ENCODE results near the gene MIA3.

Gene MIA3

DNA sequence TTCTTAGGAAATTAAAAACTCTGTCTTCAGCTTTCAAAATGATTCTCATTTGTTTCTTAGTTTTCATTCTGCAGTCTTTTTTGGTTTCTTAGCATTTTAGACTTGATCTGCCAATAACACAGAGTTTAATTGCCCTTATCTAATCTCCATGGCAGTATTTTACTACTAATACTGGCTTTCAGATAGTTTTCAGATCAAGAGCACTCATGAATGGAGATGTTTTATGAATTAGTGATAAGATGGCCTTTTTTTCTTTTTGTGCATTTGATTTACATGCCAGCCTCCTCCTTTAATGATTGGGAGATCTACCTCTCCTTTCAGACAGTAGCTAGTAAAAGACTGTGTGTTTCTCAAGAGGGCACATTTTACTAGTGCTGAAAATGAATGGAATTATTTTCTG, 5.6 kb downstream of the MIA3 start:
- Histone ChIP-seq H3K9me3 (ENCODE audit: control insufficient read depth, insufficient read depth, low read length) (no peaks in the 10 kb centered on the region), H3K36me3 (ENCODE audit: control insufficient read depth, insufficient read depth, low read length) (peaks cover 5% of the 10 kb centered on the region), H3K27me3 (ENCODE audit: control insufficient read depth, insufficient read depth, low read length) (no peaks in the 10 kb centered on the region), H3K4me1 (ENCODE audit: control insufficient read depth, insufficient read depth, low read length) (no peaks in the 10 kb centered on the region), H3K9ac (ENCODE audit: low read depth, low read length) (no peak overlapping the region), H3K4me3 (ENCODE audit: low read depth, low read length) (no peak overlapping the region)

DNA sequence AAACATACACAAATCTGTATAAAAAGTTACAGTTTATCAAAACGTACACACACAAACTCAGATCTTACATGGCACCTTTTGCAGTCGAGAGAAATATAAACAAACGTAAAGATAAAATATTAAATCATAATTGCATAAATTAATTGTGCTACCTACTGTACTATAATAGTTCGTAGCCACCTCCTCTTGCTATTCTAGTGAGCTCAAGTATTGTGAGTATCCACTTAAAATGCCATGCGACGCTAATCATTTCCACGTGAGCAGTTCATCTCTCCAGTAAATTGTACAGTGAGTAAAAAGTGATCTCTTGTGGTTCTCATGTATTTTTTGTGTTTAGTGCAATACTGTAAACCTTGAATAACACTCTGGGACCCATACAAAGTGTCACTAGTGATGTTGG, 6.3 kb downstream of the MIA3 start:
- Histone ChIP-seq H3K9ac (ENCODE audit: low read depth, low read length) (no peak overlapping the region), H3K9me3 (ENCODE audit: control insufficient read depth, insufficient read depth, low read length) (no peaks in the 10 kb centered on the region), H3K4me3 (ENCODE audit: low read depth, low read length) (no peak overlapping the region), H3K4me1 (ENCODE audit: control insufficient read depth, insufficient read depth, low read length) (no peaks in the 10 kb centered on the region), H3K36me3 (ENCODE audit: control insufficient read depth, insufficient read depth, low read length) (peaks cover 8% of the 10 kb centered on the region), H3K27me3 (ENCODE audit: control insufficient read depth, insufficient read depth, low read length) (no peaks in the 10 kb centered on the region)

DNA sequence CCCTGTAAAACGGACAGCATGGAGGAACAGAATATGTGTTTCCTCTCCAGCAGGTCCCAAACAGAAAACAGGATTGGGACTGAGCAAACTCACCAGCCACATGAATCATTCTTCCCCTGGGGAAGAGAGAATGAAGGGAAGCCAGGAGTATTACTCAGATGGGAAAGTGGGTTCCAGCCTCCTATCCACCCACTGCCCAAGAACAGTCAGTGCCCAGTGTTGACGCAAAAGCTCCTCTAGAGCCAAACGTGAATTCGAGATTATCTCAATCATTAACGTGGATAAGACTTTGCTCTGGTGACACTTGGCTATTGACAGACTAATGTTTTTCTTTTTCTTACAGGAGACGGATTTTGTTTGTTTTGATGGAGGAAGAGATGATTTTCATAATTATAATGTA, 9.3 kb downstream of the MIA3 start:
- H3K4me1 ChIP-seq (ENCODE audit: control insufficient read depth, insufficient read depth, low read length), result no peaks in the 10 kb centered on the region
- no peak overlapping the region for H3K9ac ChIP-seq (ENCODE audit: low read depth, low read length)
- H3K9me3 ChIP-seq (ENCODE audit: control insufficient read depth, insufficient read depth, low read length), result no peaks in the 10 kb centered on the region
- H3K36me3 ChIP-seq (ENCODE audit: control insufficient read depth, insufficient read depth, low read length), result peaks cover 11% of the 10 kb centered on the region
- H3K27me3 ChIP-seq (ENCODE audit: control insufficient read depth, insufficient read depth, low read length), result no peaks in the 10 kb centered on the region
- no peak overlapping the region for H3K4me3 ChIP-seq (ENCODE audit: low read depth, low read length)

DNA sequence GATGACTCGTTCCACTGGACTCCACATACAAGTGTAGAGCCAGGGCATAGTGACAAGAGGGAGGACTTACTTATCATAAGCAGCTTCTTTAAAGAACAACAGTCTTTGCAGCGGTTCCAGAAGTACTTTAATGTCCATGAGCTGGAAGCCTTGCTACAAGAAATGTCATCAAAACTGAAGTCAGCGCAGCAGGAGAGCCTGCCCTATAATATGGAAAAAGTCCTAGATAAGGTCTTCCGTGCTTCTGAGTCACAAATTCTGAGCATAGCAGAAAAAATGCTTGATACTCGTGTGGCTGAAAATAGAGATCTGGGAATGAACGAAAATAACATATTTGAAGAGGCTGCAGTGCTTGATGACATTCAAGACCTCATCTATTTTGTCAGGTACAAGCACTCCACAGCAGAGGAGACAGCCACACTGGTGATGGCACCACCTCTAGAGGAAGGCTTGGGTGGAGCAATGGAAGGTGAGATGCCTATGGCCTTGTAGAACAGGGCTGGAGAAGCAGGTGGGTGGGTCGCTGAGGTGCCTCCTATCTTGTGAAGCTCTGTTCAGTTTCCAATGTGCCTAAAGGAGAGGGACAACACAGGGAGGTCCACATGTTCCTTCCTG, 12.1 kb downstream of the MIA3 start:
- Histone ChIP-seq H3K36me3 (ENCODE audit: control insufficient read depth, insufficient read depth, low read length) (peaks cover 21% of the 10 kb centered on the region), H3K9ac (ENCODE audit: low read depth, low read length) (no peak overlapping the region), H3K4me3 (ENCODE audit: low read depth, low read length) (no peak overlapping the region), H3K9me3 (ENCODE audit: control insufficient read depth, insufficient read depth, low read length) (no peaks in the 10 kb centered on the region), H3K4me1 (ENCODE audit: control insufficient read depth, insufficient read depth, low read length) (no peaks in the 10 kb centered on the region), H3K27me3 (ENCODE audit: control insufficient read depth, insufficient read depth, low read length) (no peaks in the 10 kb centered on the region)

DNA sequence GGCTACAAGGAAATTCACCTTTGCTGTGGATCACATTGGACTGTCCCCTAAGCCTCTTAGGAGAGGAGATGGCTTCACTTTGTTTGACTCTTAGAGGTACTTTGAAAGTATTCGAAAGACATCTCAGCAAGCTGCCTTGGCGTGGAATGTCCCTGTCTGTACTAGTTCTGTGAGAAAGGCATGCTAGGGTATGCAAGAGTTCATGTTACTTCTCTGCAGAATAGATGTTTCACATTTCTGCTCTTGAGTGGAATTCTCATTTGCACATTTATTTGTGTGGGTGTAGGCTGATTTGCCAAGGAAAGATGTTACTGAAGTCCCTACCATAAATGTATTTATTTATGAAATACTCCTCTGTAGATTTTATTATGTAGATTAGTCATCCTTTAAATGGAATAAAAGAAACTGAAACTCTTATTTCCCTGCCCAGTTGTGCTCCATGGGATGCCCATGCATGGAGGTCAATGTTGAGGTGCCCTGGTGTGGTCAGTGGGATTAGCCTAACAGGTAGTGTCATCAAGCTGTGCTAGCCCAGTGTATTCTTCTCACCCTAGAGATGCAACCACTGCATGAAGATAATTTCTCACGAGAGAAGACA, 13.8 kb downstream of the MIA3 start:
- Histone ChIP-seq H3K36me3 (ENCODE audit: control insufficient read depth, insufficient read depth, low read length) (peaks cover 16% of the 10 kb centered on the region), H3K27me3 (ENCODE audit: control insufficient read depth, insufficient read depth, low read length) (no peaks in the 10 kb centered on the region), H3K4me3 (ENCODE audit: low read depth, low read length) (no peak overlapping the region), H3K4me1 (ENCODE audit: control insufficient read depth, insufficient read depth, low read length) (no peaks in the 10 kb centered on the region), H3K9ac (ENCODE audit: low read depth, low read length) (no peak overlapping the region), H3K9me3 (ENCODE audit: control insufficient read depth, insufficient read depth, low read length) (no peaks in the 10 kb centered on the region)

DNA sequence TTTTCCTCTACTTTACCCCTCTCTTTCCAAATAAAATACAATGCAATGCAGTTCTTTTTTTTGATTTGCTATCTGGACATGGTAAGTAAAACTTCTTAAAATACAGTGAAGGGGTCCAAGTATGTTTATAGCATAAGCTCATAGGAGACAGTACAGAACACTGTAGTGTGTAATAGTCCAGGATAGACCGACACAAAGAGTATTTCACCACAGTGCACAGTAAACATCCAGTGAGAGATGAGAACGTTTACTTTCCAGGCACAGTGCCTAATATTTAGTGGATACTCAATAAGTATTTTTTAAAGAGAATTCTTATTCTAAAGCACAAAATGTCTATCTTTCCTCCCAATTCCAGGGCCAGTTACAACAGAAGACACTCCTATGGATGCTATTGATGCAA, 14.9 kb downstream of the MIA3 start:
- H3K9ac ChIP-seq (ENCODE audit: low read depth, low read length), result no peak overlapping the region
- H3K4me3 ChIP-seq (ENCODE audit: low read depth, low read length), result no peak overlapping the region
- no peaks in the 10 kb centered on the region for H3K9me3 ChIP-seq (ENCODE audit: control insufficient read depth, insufficient read depth, low read length)
- H3K27me3 ChIP-seq (ENCODE audit: control insufficient read depth, insufficient read depth, low read length), result no peaks in the 10 kb centered on the region
- H3K36me3 ChIP-seq (ENCODE audit: control insufficient read depth, insufficient read depth, low read length), result peaks cover 16% of the 10 kb centered on the region
- no peaks in the 10 kb centered on the region for H3K4me1 ChIP-seq (ENCODE audit: control insufficient read depth, insufficient read depth, low read length)

DNA sequence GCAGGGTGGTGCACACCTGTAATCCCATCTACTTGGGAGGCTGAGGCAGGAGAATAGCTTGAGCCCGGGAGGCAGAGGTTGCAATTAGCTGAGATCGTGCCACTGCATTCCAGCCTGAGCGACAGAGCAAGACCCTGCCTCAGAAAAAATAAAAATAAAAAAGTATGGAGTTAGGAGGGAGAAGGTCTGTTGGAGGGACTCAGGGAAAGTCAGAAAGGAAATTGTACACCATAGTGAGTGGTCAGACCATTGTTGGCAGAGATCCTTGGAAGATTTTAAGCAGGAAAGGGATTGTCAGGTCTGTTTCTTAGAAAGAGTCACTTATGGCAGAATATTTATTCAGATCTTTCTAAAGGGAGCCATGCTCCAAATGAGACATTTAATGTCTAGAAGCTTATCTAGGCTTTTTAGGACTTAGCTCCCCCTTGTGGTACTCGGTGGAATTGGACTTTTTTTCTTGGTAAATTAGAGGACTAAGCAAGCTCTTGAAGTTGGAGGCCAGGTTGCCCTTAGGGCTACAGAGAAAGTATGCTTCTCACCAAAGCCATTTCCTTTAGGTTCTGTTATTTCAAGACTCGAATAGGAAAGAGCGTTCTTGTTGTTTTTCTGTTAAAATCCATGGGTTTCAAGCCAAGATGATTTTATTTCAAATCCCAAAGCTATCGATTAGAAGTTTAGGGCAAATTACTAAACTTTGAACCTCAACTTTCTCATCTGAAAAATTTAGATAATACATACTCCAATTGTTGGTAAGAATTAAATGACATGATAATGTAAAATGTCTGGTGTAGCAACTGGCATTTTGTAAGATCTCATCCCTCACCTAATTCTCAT, 16.5 kb downstream of the MIA3 start:
- Histone ChIP-seq H3K4me3 (ENCODE audit: low read depth, low read length) (no peak overlapping the region), H3K27me3 (ENCODE audit: control insufficient read depth, insufficient read depth, low read length) (no peaks in the 10 kb centered on the region), H3K9ac (ENCODE audit: low read depth, low read length) (no peak overlapping the region), H3K36me3 (ENCODE audit: control insufficient read depth, insufficient read depth, low read length) (peaks cover 12% of the 10 kb centered on the region), H3K4me1 (ENCODE audit: control insufficient read depth, insufficient read depth, low read length) (no peaks in the 10 kb centered on the region), H3K9me3 (ENCODE audit: control insufficient read depth, insufficient read depth, low read length) (no peaks in the 10 kb centered on the region)

DNA sequence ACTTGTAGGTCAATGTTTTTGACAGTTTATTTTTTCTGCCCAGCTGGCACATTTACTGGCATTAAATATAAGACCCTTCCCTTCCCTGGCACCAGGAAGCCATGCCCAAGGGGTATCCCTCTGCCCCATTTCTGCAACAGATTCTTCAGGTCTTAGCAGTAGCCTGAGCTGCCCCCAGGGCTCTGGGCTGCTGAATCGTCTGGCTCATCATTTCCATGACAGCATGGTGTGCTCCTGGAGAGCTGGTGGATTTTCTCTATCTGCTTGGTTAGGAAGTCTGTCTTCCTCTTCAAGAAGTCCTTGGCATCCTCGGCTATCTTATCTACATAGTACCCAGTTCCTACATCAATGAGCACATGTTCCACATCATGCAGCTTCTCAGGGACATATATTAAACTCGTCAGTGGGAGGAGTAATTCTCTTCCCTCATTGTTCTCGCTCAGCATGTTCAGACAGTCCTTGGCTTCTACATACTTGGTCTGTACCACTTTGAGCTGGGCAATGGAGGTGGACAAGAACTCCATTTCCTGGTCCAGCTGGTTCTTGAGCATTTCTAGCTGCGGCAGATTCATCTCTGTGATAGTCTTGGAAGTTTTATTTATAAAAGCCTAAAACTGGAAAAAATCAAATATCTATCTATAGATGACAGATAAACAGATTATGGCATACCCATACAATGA, 23.5 kb downstream of the MIA3 start:
- Histone ChIP-seq H3K4me3 (ENCODE audit: low read depth, low read length) (no peak overlapping the region), H3K36me3 (ENCODE audit: control insufficient read depth, insufficient read depth, low read length) (no peaks in the 10 kb centered on the region), H3K9ac (ENCODE audit: low read depth, low read length) (no peak overlapping the region), H3K9me3 (ENCODE audit: control insufficient read depth, insufficient read depth, low read length) (no peaks in the 10 kb centered on the region), H3K4me1 (ENCODE audit: control insufficient read depth, insufficient read depth, low read length) (no peaks in the 10 kb centered on the region), H3K27me3 (ENCODE audit: control insufficient read depth, insufficient read depth, low read length) (no peaks in the 10 kb centered on the region)

DNA sequence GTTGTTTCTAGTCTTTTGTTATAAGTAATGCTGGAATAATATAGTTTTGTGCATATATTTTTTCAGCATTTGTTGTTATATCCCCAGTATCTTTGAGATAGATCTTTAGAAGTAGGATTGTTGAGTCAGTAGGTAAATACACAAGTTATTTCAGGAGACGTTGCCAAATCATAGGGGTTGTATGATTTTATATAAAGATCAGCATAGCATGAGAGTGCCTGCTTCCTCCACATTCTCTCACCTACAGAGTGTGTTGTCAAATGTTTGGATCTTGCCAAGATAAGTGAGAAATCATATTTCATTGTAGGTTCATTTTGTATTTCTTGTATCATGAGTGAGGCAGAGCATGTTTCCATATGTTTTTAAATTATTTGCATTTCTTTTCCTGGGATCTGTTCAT, 24.6 kb downstream of the MIA3 start:
- Histone ChIP-seq H3K4me3 (ENCODE audit: low read depth, low read length) (no peak overlapping the region), H3K27me3 (ENCODE audit: control insufficient read depth, insufficient read depth, low read length) (no peaks in the 10 kb centered on the region), H3K36me3 (ENCODE audit: control insufficient read depth, insufficient read depth, low read length) (no peaks in the 10 kb centered on the region)

DNA sequence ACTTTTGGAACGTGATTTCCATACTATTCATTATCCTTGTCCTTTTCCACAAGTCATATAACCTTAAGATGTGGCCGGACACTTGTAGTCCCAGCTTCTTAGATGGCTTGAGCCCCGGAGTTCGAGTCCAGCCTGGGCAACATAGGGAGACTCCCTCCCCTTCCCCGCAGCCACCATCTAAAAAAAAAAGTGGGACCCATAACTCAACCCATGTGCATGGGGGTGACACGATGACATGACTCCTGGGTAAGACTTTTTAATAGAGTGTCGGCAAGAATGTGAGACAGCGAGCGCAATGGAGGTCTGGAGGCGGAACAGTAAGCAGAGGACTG, 25.7 kb downstream of the MIA3 start:
- Histone ChIP-seq H3K36me3 (ENCODE audit: control insufficient read depth, insufficient read depth, low read length) (no peaks in the 10 kb centered on the region), H3K27me3 (ENCODE audit: control insufficient read depth, insufficient read depth, low read length) (no peaks in the 10 kb centered on the region), H3K9ac (ENCODE audit: low read depth, low read length) (peak overlapping the region; percentile 84), H3K9me3 (ENCODE audit: control insufficient read depth, insufficient read depth, low read length) (no peaks in the 10 kb centered on the region), H3K4me3 (ENCODE audit: low read depth, low read length) (peak overlapping the region; percentile 96), H3K4me1 (ENCODE audit: control insufficient read depth, insufficient read depth, low read length) (no peaks in the 10 kb centered on the region)

More for the DNA sequence above, 24.6 kb downstream of the MIA3 start:
- no peaks in the 10 kb centered on the region for H3K9me3 ChIP-seq (ENCODE audit: control insufficient read depth, insufficient read depth, low read length)
- H3K9ac ChIP-seq (ENCODE audit: low read depth, low read length), result no peak overlapping the region
- no peaks in the 10 kb centered on the region for H3K4me1 ChIP-seq (ENCODE audit: control insufficient read depth, insufficient read depth, low read length)

DNA sequence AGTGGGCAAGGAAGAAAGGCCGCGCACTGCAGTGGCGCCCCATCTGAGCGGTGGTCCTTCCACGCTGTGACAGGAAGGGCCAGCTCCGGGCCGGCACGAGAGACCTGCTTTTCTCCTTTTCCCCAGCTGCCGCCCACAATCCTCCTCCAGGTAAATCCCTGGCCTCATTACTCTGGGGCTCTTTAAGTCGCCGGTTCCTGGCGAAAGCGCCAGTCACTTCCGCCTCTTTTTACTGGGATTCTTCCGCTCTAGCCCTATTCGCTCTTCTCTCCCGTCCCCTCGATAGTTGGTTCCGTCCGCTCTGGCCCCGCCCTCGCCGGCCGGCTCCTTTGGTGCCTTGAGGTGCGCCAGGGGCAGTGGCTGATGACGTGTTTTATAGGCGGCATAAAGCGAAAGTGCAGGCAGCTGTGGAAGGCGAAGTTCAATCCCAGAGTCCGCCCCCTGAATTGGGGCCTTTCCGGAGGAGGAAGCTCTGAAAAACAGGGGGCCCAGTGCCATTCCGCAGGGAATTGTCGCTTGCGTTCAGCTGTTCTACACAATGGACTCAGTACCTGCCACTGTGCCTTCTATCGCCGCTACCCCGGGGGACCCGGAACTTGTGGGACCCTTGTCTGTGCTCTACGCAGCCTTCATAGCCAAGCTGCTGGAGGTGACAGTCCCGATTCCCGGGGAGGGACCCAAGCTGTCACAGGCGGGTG, 26.2 kb downstream of the MIA3 start:
- no peaks in the 10 kb centered on the region for H3K4me1 ChIP-seq (ENCODE audit: control insufficient read depth, insufficient read depth, low read length)
- no peaks in the 10 kb centered on the region for H3K9me3 ChIP-seq (ENCODE audit: control insufficient read depth, insufficient read depth, low read length)
- peak overlapping the region; percentile 96 for H3K4me3 ChIP-seq (ENCODE audit: low read depth, low read length)
- H3K27me3 ChIP-seq (ENCODE audit: control insufficient read depth, insufficient read depth, low read length), result no peaks in the 10 kb centered on the region
- peak overlapping the region; percentile 84 for H3K9ac ChIP-seq (ENCODE audit: low read depth, low read length)
- H3K36me3 ChIP-seq (ENCODE audit: control insufficient read depth, insufficient read depth, low read length), result no peaks in the 10 kb centered on the region
